ENCODE measurements around the gene TCEAL3.
"Not testable (repeated sequence)": the region's sequence is repeated elsewhere in the genome, so short reads cannot be mapped to it uniquely, and the experiment has no call there.

The TCEAL3 gene

DNA sequence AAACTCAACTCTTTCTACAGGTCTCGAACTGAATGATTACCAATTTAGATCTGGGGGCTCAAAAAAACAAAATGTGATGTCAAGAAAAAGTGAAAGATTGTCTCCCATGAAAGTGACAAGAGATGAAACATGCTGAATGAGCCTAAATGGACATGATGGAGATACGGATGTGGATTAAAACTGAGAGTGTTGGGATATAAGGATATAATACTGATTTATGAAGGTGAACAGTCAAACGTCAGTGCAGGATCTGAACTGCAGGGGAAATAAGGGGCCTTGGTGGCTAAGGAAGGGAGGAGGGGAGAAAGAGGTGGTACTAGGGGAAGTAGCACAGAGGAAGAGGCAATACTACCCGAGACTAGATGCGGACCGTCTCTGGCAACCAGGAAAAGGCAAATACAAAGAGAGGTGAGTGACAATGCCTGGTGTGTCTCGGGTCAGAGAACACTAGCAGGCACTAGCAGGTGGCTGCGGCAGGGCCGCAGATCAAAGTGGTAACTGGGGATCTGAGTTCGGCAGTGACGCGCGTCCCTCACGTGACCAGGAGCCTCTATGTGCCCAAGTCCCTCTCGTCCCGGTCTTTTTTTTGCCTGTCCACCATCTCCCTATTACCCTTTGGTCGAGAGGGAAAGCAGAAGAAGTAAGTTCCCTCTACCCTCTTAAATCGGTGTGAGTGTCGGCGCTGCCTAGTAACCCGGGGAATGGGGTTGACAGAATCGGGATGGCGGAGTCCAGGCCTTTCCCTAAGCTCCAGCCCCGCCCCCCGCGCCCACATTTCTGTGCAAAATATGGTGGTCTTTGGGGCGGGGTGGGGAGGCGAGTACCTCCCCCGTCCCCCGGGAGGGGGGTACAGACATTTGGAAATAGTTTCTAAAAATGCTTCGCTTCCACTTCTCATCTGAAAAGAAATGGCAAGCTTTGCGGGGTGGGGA, 20.9 kb downstream of the TCEAL3 start, which contains the start of gene TCEAL1:
Gene TCEAL1 (plus strand): TSS at position 590 of the 932 bp plus-strand sequence. CDS start 942 bp downstream, outside the sequence.
- peak; percentile 50 for DNase-seq

DNA sequence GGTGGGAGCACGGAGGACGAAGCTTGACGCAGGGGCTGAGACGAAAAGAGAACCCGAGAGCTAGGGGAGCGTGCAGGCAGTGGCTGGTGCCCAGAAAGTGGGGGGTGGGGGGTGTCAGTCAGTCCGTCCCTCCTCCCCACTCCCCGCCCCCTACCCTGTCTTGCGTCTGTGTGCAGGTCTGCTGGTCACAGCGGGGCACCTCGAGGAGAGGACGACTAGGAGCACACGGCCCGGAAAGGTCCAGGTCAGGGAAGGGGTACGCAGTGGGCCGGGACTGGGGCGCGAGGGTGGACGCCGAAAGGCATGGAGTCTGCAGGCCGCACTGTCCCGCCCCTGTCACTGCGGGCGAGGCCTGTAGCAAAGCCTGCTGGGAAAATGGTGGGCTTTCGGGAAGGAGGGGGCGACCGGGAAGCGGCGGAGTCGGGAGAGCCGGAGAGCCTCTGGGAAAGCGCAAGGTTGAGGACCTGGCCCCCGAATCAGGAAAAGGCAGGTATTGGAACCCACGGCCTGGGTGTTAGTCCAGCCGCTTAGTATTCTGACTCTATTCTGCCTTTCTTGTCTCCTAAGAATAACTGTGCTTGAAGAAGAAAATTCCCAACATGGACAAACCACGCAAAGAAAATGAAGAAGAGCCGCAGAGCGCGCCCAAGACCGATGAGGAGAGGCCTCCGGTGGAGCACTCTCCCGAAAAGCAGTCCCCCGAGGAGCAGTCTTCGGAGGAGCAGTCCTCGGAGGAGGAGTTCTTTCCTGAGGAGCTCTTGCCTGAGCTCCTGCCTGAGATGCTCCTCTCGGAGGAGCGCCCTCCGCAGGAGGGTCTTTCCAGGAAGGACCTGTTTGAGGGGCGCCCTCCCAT, 21.8 kb downstream of the TCEAL3 start:
- DNase-seq, result peak; percentile 48

GRCh38 chrX:103630171-103630511, 22.4 kb downstream of the TCEAL3 start:
- no peak for DNase-seq

- DNase-seq, result no peak
Observed at GRCh38 chrX:103631145-103631544, 23.4 kb downstream of the TCEAL3 start.

GRCh38 chrX:103635436-103635835, 27.7 kb downstream of the TCEAL3 start:
- no peak for DNase-seq

GRCh38 chrX:103637604-103638338, 30.0 kb downstream of the TCEAL3 start:
- DNase-seq, result no peak

DNA sequence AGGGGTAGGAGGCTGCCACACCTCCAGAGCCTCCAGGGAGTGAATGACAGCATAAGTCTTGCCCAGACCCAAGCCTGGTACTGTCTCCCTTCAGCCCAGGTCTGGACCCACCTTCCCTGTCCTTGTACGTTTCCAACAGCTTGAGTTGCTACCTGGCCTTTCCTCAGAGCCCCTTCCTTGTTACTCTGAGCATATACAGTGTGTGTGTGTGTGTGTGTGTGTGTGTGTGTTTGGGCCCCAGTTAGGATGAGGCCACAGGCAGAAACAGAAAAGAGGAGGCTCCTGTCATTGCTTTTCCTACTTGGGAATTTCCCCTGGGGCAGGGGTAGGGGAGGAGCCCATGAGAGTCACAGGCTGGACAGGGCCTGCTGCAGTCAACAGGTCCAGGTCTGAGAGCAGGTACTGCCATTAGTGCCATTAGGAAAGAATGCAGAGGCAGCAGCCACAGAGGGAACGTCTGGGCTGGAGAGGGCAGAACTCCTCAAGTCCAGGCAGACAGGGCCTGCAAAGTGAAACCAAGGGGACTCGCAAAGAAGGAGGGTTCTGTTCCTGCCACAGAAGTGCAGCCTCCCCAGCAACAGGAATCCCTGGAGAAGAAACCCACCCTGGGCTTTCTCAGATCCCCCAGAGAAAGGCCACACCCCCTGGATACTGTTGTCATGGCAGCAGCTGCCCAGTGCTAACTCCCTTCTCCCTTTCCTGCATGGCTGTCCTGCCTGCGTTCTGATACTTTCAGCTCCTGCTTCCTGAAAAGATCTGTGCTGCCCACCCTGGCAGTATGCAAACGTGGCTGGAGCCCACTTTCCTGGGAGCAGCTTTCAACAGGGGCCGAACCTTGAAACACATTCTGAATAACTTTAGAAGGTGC, 30.9 kb downstream of the TCEAL3 start:
- DNase-seq, result not testable (repeated sequence)

DNA sequence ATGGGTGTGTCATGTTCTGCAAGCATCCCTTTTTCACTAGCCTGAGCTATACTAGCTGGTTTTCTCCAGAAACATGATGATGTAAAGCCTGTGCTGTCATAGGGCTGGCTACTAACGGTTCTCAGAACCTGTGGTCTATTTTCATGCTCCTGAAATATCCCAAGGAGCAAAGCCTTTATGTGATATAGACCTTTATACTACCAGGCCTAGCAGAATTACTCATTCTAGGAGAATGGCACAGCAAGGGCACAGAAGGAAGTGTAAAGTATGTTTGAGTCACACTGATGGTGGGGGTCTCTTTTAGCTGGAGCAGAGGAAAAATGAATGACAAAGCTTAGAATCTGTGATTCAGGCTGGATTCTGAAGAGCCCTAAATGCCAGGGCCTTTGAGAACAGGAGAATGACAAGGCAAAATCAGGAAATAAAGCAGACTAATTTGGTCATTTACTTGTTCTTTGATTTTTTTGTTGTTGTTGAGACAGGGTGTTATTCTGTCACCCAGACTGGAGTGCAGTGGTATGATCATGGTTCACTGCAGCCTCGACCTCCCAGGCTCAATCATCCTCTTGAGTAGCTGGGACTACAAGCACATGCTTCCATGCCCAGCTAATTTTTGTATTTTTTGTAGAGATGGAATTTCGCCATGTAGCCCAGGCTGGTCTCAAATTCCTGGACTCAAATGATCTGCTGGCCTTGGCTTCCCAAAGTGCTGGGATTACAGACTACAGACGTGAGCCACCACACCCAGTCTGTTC, 32.8 kb downstream of the TCEAL3 start:
- DNase-seq, result no peak

GRCh38 chrX:103644125-103644524, 36.4 kb downstream of the TCEAL3 start:
- DNase-seq, result no peak

- no peak for DNase-seq
Observed at GRCh38 chrX:103647630-103648029, 39.9 kb downstream of the TCEAL3 start.

- DNase-seq, result no peak
Observed at GRCh38 chrX:103651151-103651773, 43.5 kb downstream of the TCEAL3 start.

GRCh38 chrX:103655230-103656000, 47.7 kb downstream of the TCEAL3 start:
- not testable (repeated sequence) for DNase-seq

DNA sequence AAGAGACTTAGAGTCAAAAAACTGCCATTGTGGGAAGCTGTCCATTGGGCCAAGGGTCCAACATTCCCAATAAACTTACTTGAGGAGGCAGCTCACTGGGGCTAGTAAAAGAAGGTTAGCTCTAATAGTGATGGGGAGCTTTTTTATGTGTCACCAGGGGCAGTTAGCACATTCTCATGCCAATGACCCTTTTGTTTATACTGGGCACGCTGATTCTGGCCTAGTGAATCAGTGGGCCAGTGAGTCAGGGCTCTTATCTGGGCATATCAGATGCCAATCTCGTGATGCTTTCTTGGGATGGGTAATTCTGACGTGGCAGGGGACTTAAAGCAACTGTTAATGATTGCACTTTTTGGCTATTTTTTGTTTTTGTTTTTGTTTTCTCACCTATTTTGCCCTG, 48.9 kb downstream of the TCEAL3 start:
- no peak for DNase-seq

GRCh38 chrX:103657066-103657465, 49.3 kb downstream of the TCEAL3 start:
- DNase-seq, result not testable (repeated sequence)

- no peak for DNase-seq
Observed at GRCh38 chrX:103658681-103659433, 51.1 kb downstream of the TCEAL3 start.

DNA sequence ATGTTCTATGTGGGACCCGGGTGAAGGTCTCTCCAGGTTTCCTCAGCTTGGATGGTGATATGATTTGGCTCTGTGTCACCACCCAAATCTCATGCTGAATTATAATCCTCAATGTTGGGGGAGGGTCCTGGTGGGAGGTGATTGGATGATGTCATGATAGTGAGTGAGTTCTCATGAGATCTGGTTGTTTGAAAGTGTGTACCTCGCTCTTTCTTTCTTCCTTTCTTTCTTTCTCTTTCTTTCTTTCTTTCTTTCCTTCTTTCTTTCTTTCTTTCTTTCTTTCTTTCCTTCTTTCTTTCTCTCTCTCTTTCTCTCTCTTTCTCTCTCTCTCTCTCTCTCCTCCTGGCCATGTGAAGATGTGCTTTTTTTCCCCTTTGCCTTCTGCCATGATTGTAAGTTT, 51.7 kb downstream of the TCEAL3 start:
- not testable (repeated sequence) for DNase-seq
